ENCODE data around the gene PAK1IP1. TPM values are rescaled to one million over a fixed set of nuclear protein-coding genes. Genes with fewer than 3 reads are reported as not detected.
A peak's percentile ranks its signal among the peaks of the same experiment; 100 is the strongest.
"Not testable (repeated sequence)": the region's sequence is repeated elsewhere in the genome, so short reads cannot be mapped to it uniquely, and the experiment has no call there.

The PAK1IP1 gene
- total and polyA plus RNA-seq, 5 donors from 2014 or later = 6.0 to 14.4 (median 13.7) TPM

DNA sequence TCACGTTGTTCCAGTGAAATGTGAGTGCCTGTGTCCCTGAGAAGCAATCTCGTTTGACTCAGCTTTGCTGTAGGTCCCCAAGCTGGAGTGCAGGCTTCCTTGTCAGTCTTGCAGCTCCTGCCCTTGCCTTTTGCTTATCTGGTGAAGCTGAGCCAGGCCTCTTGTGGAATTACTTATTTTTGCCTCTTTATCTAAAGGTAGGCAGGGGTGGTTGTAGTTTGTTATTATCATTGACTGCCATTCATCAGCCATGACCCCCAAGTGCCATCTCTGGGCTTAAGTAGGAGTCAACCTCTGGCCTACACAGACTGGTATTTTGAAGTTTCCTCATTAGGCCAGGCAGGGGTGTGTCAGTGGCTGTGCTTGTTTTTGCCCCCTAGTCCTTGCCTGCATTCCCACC, 55.0 kb downstream of the PAK1IP1 start:
- ATAC-seq (ENCODE audit: low read depth in 2 of 2) (no peak), DNase-seq (no peak)
- no peaks in the 10 kb centered on the region for H3K27me3 Mint-ChIP-seq
- Histone ChIP-seq H3K36me3 (ENCODE audit: control insufficient read depth, insufficient read depth, low read length) (peaks cover 42% of the 10 kb centered on the region), H3K27ac (ENCODE audit: insufficient read depth, low read length, poor library complexity, severe bottlenecking) (no peak overlapping the region), H3K4me3 (ENCODE audit: low read depth, low read length) (peak overlapping the region; percentile 88), H3K4me1 (ENCODE audit: control insufficient read depth, insufficient read depth, low read length, poor library complexity, severe bottlenecking) (peaks cover 36% of the 10 kb centered on the region), H3K9me3 (ENCODE audit: control insufficient read depth in 2 of 2, low read length in 2 of 2) (no peaks in the 10 kb centered on the region), H3K27me3 (ENCODE audit: control insufficient read depth, insufficient read depth, low read length) (no peaks in the 10 kb centered on the region)
- H3K4me1 Mint-ChIP-seq = peaks cover 22 to 86% (median 58%) of the 10 kb centered on the region in 4 donors
- peaks cover 0 to 2% (median 0%) of the 10 kb centered on the region in 7 donors for H3K9me3 Mint-ChIP-seq
- H3K4me3 Mint-ChIP-seq = peak overlapping the region; percentile 11 to 98 (median 96)
- H3K36me3 Mint-ChIP-seq = peaks cover 28% of the 10 kb centered on the region
- peak overlapping the region in 2 of 3 donors; percentile 88 to 98 for H3K27ac Mint-ChIP-seq

DNA sequence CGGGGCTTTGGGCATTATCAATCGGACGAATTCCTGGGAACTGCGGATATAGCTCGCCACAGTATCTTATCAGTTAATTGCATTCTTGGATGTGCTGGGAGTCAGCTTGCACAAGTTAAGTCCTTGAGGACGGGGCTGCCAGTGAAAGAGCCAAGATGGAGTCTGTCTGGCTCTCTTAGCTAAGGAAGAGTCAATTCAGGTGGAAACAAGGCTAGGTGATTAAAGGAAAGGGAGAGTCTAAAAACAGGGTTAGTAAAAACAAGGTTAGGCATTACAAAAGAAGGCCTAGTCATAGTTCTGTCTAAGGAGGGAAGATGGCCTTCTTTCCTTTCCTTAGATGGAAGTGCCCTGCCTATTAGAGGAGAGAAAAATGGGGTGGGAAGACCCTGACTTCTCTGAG, 55.8 kb downstream of the PAK1IP1 start:
- peak overlapping the region in 2 of 4 donors; percentile 94 to 98 for H3K4me3 Mint-ChIP-seq
- H3K27me3 Mint-ChIP-seq; H3K27ac ChIP-seq (ENCODE audit: insufficient read depth, low read length, poor library complexity, severe bottlenecking); H3K4me3 ChIP-seq (ENCODE audit: low read depth, low read length); H3K9me3 ChIP-seq (ENCODE audit: control insufficient read depth in 2 of 2, low read length in 2 of 2); H3K27ac Mint-ChIP-seq; ATAC-seq (ENCODE audit: low read depth in 2 of 2); H3K27me3 ChIP-seq (ENCODE audit: control insufficient read depth, insufficient read depth, low read length); H3K9me3 Mint-ChIP-seq; DNase-seq: not testable (repeated sequence)
- H3K4me1 ChIP-seq (ENCODE audit: control insufficient read depth, insufficient read depth, low read length, poor library complexity, severe bottlenecking) = peaks cover 36% of the 10 kb centered on the region
- H3K36me3 ChIP-seq (ENCODE audit: control insufficient read depth, insufficient read depth, low read length) = peaks cover 49% of the 10 kb centered on the region
- peaks cover 29 to 87% (median 61%) of the 10 kb centered on the region in 4 donors for H3K4me1 Mint-ChIP-seq
- H3K36me3 Mint-ChIP-seq = peaks cover 36% of the 10 kb centered on the region

DNA sequence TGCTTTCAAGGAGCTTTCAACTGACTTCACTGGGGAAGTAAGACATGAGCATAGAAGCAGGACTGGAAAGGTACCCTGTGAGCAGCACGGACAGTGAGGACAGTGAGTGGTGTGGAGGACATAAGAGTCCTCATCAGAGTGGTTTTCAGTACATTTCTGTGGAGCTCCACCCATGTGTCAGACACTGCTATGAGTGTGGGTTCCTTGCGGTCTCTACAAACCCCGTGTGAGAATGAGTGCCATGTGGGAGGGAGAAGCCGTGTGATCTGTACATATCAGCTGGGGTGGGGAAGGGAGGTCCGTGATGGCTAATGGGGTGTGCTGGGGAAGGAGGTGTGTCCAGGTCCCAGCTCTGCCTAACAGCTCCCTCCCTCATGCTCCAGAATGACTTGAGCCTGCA, 57.0 kb downstream of the PAK1IP1 start:
- not testable (repeated sequence) for DNase-seq; H3K27me3 ChIP-seq (ENCODE audit: control insufficient read depth, insufficient read depth, low read length); H3K9me3 Mint-ChIP-seq; H3K27me3 Mint-ChIP-seq; H3K4me3 ChIP-seq (ENCODE audit: low read depth, low read length); H3K27ac Mint-ChIP-seq; H3K27ac ChIP-seq (ENCODE audit: insufficient read depth, low read length, poor library complexity, severe bottlenecking); ATAC-seq (ENCODE audit: low read depth in 2 of 2); H3K9me3 ChIP-seq (ENCODE audit: control insufficient read depth in 2 of 2, low read length in 2 of 2)
- peaks cover 32% of the 10 kb centered on the region for H3K4me1 ChIP-seq (ENCODE audit: control insufficient read depth, insufficient read depth, low read length, poor library complexity, severe bottlenecking)
- H3K4me1 Mint-ChIP-seq = peaks cover 25 to 81% (median 57%) of the 10 kb centered on the region in 4 donors
- peak overlapping the region in 1 of 4 donors; percentile 98 for H3K4me3 Mint-ChIP-seq
- H3K36me3 Mint-ChIP-seq = peaks cover 46% of the 10 kb centered on the region
- peaks cover 60% of the 10 kb centered on the region for H3K36me3 ChIP-seq (ENCODE audit: control insufficient read depth, insufficient read depth, low read length)

- Histone ChIP-seq H3K4me1 (ENCODE audit: control insufficient read depth, insufficient read depth, low read length, poor library complexity, severe bottlenecking) (peaks cover 3% of the 10 kb centered on the region), H3K9me3 (ENCODE audit: control insufficient read depth in 2 of 2, low read length in 2 of 2) (no peaks in the 10 kb centered on the region), H3K27ac (ENCODE audit: insufficient read depth, low read length, poor library complexity, severe bottlenecking) (no peak overlapping the region), H3K36me3 (ENCODE audit: control insufficient read depth, insufficient read depth, low read length) (peaks cover 63% of the 10 kb centered on the region), H3K4me3 (ENCODE audit: low read depth, low read length) (no peak overlapping the region), H3K27me3 (ENCODE audit: control insufficient read depth, insufficient read depth, low read length) (no peaks in the 10 kb centered on the region)
- Mint-ChIP-seq H3K4me1 (peaks cover 22 to 50% (median 40%) of the 10 kb centered on the region in 4 donors), H3K4me3 (no peak overlapping the region), H3K27me3 (no peaks in the 10 kb centered on the region), H3K9me3 (peaks cover 0 to 2% (median 0%) of the 10 kb centered on the region in 7 donors), H3K36me3 (peaks cover 64% of the 10 kb centered on the region), H3K27ac (peak overlapping the region in 2 of 3 donors; percentile 32 to 53)
- ATAC-seq (ENCODE audit: low read depth in 2 of 2) (no peak), DNase-seq (no peak)
These were observed 61.3 kb downstream of the PAK1IP1 start for GRCh38 chr6:10756085-10756484.

Other genes starting within 250 kb of the PAK1IP1 start
- gene GCNT2, start 173.6 kb upstream of the PAK1IP1 start, total RNA-seq = 6.9 TPM
- 1 to 10 TPM in 3 of 4 donors, under 1 TPM in 1; 0.72 to 1.9 (median 1.3) TPM for gene GCNT2, start 173.6 kb upstream of the PAK1IP1 start, polyA plus RNA-seq
- gene C6orf52, start 356 bp upstream of the PAK1IP1 start, total RNA-seq = not detected
- 1 to 10 TPM in 2 of 4 donors, under 1 TPM in 1, not detected in 1; 0.68 to 2.6 (median 2.3) TPM for gene C6orf52, start 356 bp upstream of the PAK1IP1 start, polyA plus RNA-seq
- gene TMEM14C, start 28.1 kb downstream of the PAK1IP1 start, total RNA-seq = 15.7 TPM
- gene TMEM14C, start 28.1 kb downstream of the PAK1IP1 start, polyA plus RNA-seq = 100 to 1,000 TPM in 1 of 4 donors, 10 to 100 TPM in 3; 83.7 to 172 (median 89.2) TPM
- gene TMEM14B, start 52.8 kb downstream of the PAK1IP1 start, total RNA-seq = 48.8 TPM
- gene TMEM14B, start 52.8 kb downstream of the PAK1IP1 start, polyA plus RNA-seq = 100 to 1,000 TPM; 177 to 219 (median 209) TPM
- 0.30 TPM for gene MAK, start 143.6 kb downstream of the PAK1IP1 start, total RNA-seq
- gene MAK, start 143.6 kb downstream of the PAK1IP1 start, polyA plus RNA-seq = under 1 TPM in 1 of 4 donors, not detected in 3; 0.12 TPM
- not detected for gene GCM2, start 187.1 kb downstream of the PAK1IP1 start, total RNA-seq
- not detected for gene GCM2, start 187.1 kb downstream of the PAK1IP1 start, polyA plus RNA-seq
- not detected for gene SYCP2L, start 192.1 kb downstream of the PAK1IP1 start, total RNA-seq
- not detected for gene SYCP2L, start 192.1 kb downstream of the PAK1IP1 start, polyA plus RNA-seq